B cell (primary cell): Measurements from ENCODE around the gene NDUFAF2. TPM values are rescaled to one million over a fixed set of nuclear protein-coding genes. Genes with fewer than 3 reads are reported as not detected.

Source experiments
- ATAC-seq: fragments of 200-7000 bp; cut with Tn5 transposase; one replicate; pipeline ENCODE4 v1.10.0; 2021; ENCODE audit warnings: low read depth, mild to moderate bottlenecking, moderate number of reproducible peaks, moderate library complexity
- CTCF ChIA-PET: fragments of 350-600 bp; sonication (Branson Sonifier 250); formaldehyde crosslinking; loops from one replicate; lab custom pipeline; 2021; ENCODE audit warnings: antibody characterized with exemption, inconsistent platforms; lab: Charles Lee
- POLR2A ChIA-PET: fragments of 350-600 bp; sonication (Branson Sonifier 250); formaldehyde crosslinking; loops from one replicate; lab custom pipeline; 2021; ENCODE audit warnings: antibody characterized with exemption; lab: Charles Lee
- DNase-seq: peaks from one replicate; pipeline ENCODE4 v3.0.0; 2013
- H2AFZ ChIP-seq: 2 replicates; pipeline ENCODE4 v1.6.1; 2012; ENCODE audit warnings: mild to moderate bottlenecking, low read depth, low read length; ENCODE audit not compliant: insufficient read depth, poor library complexity, severe bottlenecking
- H3K27ac ChIP-seq, 2 donors: 1 replicate in 1 of 2; 2 replicates in 1 of 2; pipeline ENCODE4 v1.5.1; 2012 to 2013; ENCODE audit warnings: low read length in 2 of 2, mild to moderate bottlenecking in 2 of 2, moderate library complexity in 1 of 2
- H3K27me3 ChIP-seq, 4 experiments: fragments of 200-600 bp in 1 of 4; sonication (generic) in 1 of 4; replicated peaks in 1 of 4; 1 replicate in 2 of 4; 2 replicates in 2 of 4; pipeline versions ENCODE4 v1.6.1 to v1.7.0; 2013 to 2016; ENCODE audit warnings: low read length in 3 of 4, mild to moderate bottlenecking in 2 of 4, mixed read lengths in 1 of 4, moderate library complexity in 1 of 4; ENCODE audit not compliant: insufficient read depth in 4 of 4, control insufficient read depth in 3 of 4; ENCODE audit errors: control extremely low read depth in 1 of 4
- H3K36me3 ChIP-seq, 2 experiments: replicated peaks in 1 of 2; 1 replicate in 1 of 2; 2 replicates in 1 of 2; pipeline versions ENCODE4 v1.6.1 to v1.7.1; 2013; ENCODE audit warnings: low read length in 1 of 2; ENCODE audit not compliant: insufficient read depth in 2 of 2, control insufficient read depth in 1 of 2; ENCODE audit errors: control extremely low read depth in 1 of 2, extremely low read depth in 1 of 2
- H3K4me1 ChIP-seq, 2 donors: fragments of 200-600 bp in 1 of 2; sonication (generic) in 1 of 2; 1 replicate in 1 of 2; 2 replicates in 1 of 2; pipeline versions ENCODE4 v1.5.1 to v1.6.1; 2013 to 2017; ENCODE audit warnings: low read length in 2 of 2; ENCODE audit not compliant: control insufficient read depth in 2 of 2, insufficient read depth in 2 of 2
- H3K4me2 ChIP-seq: replicated peaks from 2 replicates; pipeline ENCODE3; 2012; ENCODE audit warnings: mild to moderate bottlenecking, low read depth, low read length; ENCODE audit not compliant: poor library complexity, severe bottlenecking
- H3K4me3 ChIP-seq, 5 experiments: fragments of 200-600 bp in 1 of 5; sonication (generic) in 1 of 5; 1 replicate in 3 of 5; 2 replicates in 2 of 5; pipeline versions ENCODE4 v1.5.1 to v1.7.0; 2011 to 2016; ENCODE audit warnings: low read length in 4 of 5, mild to moderate bottlenecking in 4 of 5, low read depth in 2 of 5, control low read depth in 1 of 5, moderate library complexity in 1 of 5; ENCODE audit not compliant: insufficient read depth in 1 of 5; ENCODE audit errors: control extremely low read depth in 1 of 5, extremely low read depth in 1 of 5
- H3K79me2 ChIP-seq: fragments of 200-600 bp; sonication (generic); one replicate; pipeline ENCODE4 v1.6.0; 2016; ENCODE audit warnings: low read length; ENCODE audit not compliant: control insufficient read depth, insufficient read depth
- H3K9ac ChIP-seq: fragments of 200-600 bp; sonication (generic); 2 replicates; pipeline ENCODE4 v1.6.1; 2017; ENCODE audit warnings: mild to moderate bottlenecking, low read length, moderate library complexity
- H3K9me3 ChIP-seq, 3 donors: one replicate each; pipeline versions ENCODE4 v1.6.1 to v1.7.1; 2013; ENCODE audit warnings: low read length in 2 of 3; ENCODE audit not compliant: control insufficient read depth in 2 of 3, insufficient read depth in 1 of 3; ENCODE audit errors: control extremely low read depth in 1 of 3
- H4K20me1 ChIP-seq: 2 replicates; pipeline ENCODE4 v1.6.0; 2012; ENCODE audit warnings: mild to moderate bottlenecking, low read length; ENCODE audit not compliant: insufficient read depth, control insufficient read depth, poor library complexity, severe bottlenecking
- H3K27ac Mint-ChIP-seq: one replicate; pipeline ENCODE4 v1.8.0; 2021; ENCODE audit warnings: mixed read lengths
- H3K27me3 Mint-ChIP-seq: one replicate; pipeline ENCODE4 v1.8.0; 2021; ENCODE audit warnings: mixed read lengths
- H3K4me1 Mint-ChIP-seq: one replicate; pipeline ENCODE4 v1.8.0; 2021; ENCODE audit warnings: mixed read lengths
- H3K4me3 Mint-ChIP-seq: one replicate; pipeline ENCODE4 v1.8.0; 2021; ENCODE audit warnings: mixed read lengths
- H3K9me3 Mint-ChIP-seq: one replicate; pipeline ENCODE4 v1.8.0; 2022; ENCODE audit warnings: mixed read lengths; ENCODE audit not compliant: insufficient read depth
- CTCF ChIP-seq: fragments of 200-600 bp; IDR thresholded peaks from one replicate; pipeline ENCODE4 v1.8.0; 2022; ENCODE audit warnings: antibody characterized with exemption, mild to moderate bottlenecking
- EZH2 ChIP-seq: IDR thresholded peaks from 2 replicates; pipeline ENCODE4 v1.6.1; 2012; ENCODE audit warnings: borderline replicate concordance, low read depth, mild to moderate bottlenecking, moderate library complexity, low read length; ENCODE audit not compliant: insufficient read depth, poor library complexity, severe bottlenecking
- WGBS: methylation state at CpG from one replicate; pipeline ENCODE4 v1.1.5; 2013; ENCODE audit warnings: missing lambda C conversion rate; ENCODE audit not compliant: insufficient coverage; 5-methylcytosine and 5-hydroxymethylcytosine counted together
- intact Hi-C: fragments of 100-400 bp; cut with micrococcal nuclease; formaldehyde crosslinking; loops from one replicate; pipeline ENCODE4 v1.10.0; 2022
- polyA plus RNA-seq: library from polyadenylated mRNA; depleted of rRNA; stranded (reverse); fragments of >200 nt; gene quantifications from 2 replicates; pipeline ENCODE4 v1.2.3, GENCODE V29; 2012
- total RNA-seq, 2 donors: library from RNA; stranded (reverse); fragments of 120-200 nt in 1 of 2; gene quantifications; 1 replicate in 1 of 2; 2 replicates in 1 of 2; pipeline versions ENCODE4 v1.2.3 to v1.2.4, GENCODE V29; 2013 to 2022

The NDUFAF2 gene
- total and polyA plus RNA-seq, 2 donors (not counting 1 experiment from before 2014, with no cell fraction given): 6.3 to 9.7 TPM

- Mint-ChIP-seq H3K27ac (peak overlapping the region; percentile 97), H3K4me3 (peak overlapping the region; percentile 97), H3K27me3 (no peaks in the 10 kb centered on the region), H3K4me1 (peaks cover 38% of the 10 kb centered on the region), H3K9me3 (no peaks in the 10 kb centered on the region)
- Histone ChIP-seq H4K20me1 (no peaks in the 10 kb centered on the region), H3K27me3 (no peaks in the 10 kb centered on the region), H3K4me1 (peaks cover 18 to 20% of the 10 kb centered on the region in 2 donors), H3K27ac (peak overlapping the region; percentile 86 to 88), H3K36me3 (peaks cover 5 to 21% of the 10 kb centered on the region in 2 experiments), H3K79me2 (peaks cover 11% of the 10 kb centered on the region), H3K4me3 (peak overlapping the region; percentile 38 to 96 (median 91)), H2AFZ (peak overlapping the region; percentile 95), H3K4me2 (peak overlapping the region; percentile 83), H3K9ac (peak overlapping the region; percentile 93), H3K9me3 (peaks cover 0 to 5% (median 0%) of the 10 kb centered on the region in 3 donors)
- WGBS: 44% methylated on average over 7 of the region's 14 CpGs
- intact Hi-C loops: loop anchor here (2.0 to 5.0 kb wide), 4 partner anchors 168 to 1239 kb away; partner anchors contain the start of genes DIMT1, ERCC8 and NDUFAF2
- POLR2A ChIA-PET: no interaction called here
- no peak for TF ChIP-seq CTCF
- TF ChIP-seq EZH2: no peak
- CTCF ChIA-PET: interaction anchor here (0.7 to 1.1 kb wide), 2 partner anchors 9 to 168 kb away, joined by 3 to 4 read pairs; no protein-coding TSS in a partner anchor
- ATAC-seq: no peak
- no peak for DNase-seq
Measured at GRCh38 chr5:61162832-61163567, 218.0 kb downstream of the NDUFAF2 start.

- DNase-seq (no peak), ATAC-seq (no peak)
- Histone ChIP-seq H4K20me1 (no peaks in the 10 kb centered on the region), H3K79me2 (peaks cover 11% of the 10 kb centered on the region), H3K4me3 (no peak overlapping the region), H3K27me3 (no peaks in the 10 kb centered on the region), H3K9ac (no peak overlapping the region), H3K4me2 (no peak overlapping the region), H3K4me1 (peaks cover 18 to 20% of the 10 kb centered on the region in 2 donors), H3K9me3 (peaks cover 0 to 5% (median 0%) of the 10 kb centered on the region in 3 donors), H2AFZ (no peak overlapping the region), H3K27ac (no peak overlapping the region), H3K36me3 (peaks cover 5 to 18% of the 10 kb centered on the region in 2 experiments)
- Mint-ChIP-seq H3K4me3 (peak overlapping the region; percentile 21), H3K9me3 (no peaks in the 10 kb centered on the region), H3K4me1 (peaks cover 36% of the 10 kb centered on the region), H3K27me3 (no peaks in the 10 kb centered on the region), H3K27ac (peak overlapping the region; percentile 34)
- intact Hi-C loops: loop anchor here (2.0 to 5.0 kb wide), 4 partner anchors 167 to 1238 kb away; partner anchors contain the start of genes DIMT1, ERCC8 and NDUFAF2
- ChIA-PET POLR2A (no interaction called here), CTCF (interaction anchor here (0.8 to 1.0 kb wide), 2 partner anchors 106 to 167 kb away, joined by 4 read pairs; no protein-coding TSS in a partner anchor)
- TF ChIP-seq CTCF (no peak), EZH2 (no peak)
- 100% methylated on average over 13 of the region's 13 CpGs for WGBS
Measured at GRCh38 chr5:61163905-61164304, 218.9 kb downstream of the NDUFAF2 start.
